Kidney (tissue), 14 donors: ENCODE measurements around the gene STIM1. TPM values are rescaled to one million over a fixed set of nuclear protein-coding genes. Genes with fewer than 3 reads are reported as not detected.

Experiments
- DNase-seq, 5 donors: peaks; one replicate each; pipeline ENCODE4 v3.0.0-alpha.2; 2013 to 2020
- FAIRE-seq: peaks from 2 replicates; lab custom pipeline; 2012; peaks lifted over from hg19 to GRCh38; lab: Jason Lieb, UNC
- H3K27ac ChIP-seq, 2 donors: one replicate each; pipeline ENCODE4 v1.7.0; 2013; ENCODE audit warnings: low read depth in 2 of 2, low read length in 2 of 2, inconsistent platforms in 1 of 2
- H3K27me3 ChIP-seq: one replicate; pipeline ENCODE4 v1.7.1; 2013; ENCODE audit warnings: low read length, inconsistent platforms; ENCODE audit not compliant: control insufficient read depth, insufficient read depth
- H3K36me3 ChIP-seq, 3 donors: one replicate each; pipeline versions ENCODE4 v1.7.0 to v1.7.1; 2013; ENCODE audit warnings: low read length in 3 of 3, control low read depth in 1 of 3, inconsistent platforms in 1 of 3; ENCODE audit not compliant: insufficient read depth in 3 of 3, control insufficient read depth in 2 of 3
- H3K4me1 ChIP-seq, 3 donors: one replicate each; pipeline versions ENCODE4 v1.7.0 to v1.7.1; 2013; ENCODE audit warnings: low read length in 3 of 3, inconsistent platforms in 1 of 3, low read depth in 1 of 3; ENCODE audit not compliant: control insufficient read depth in 2 of 3, insufficient read depth in 2 of 3
- H3K4me3 ChIP-seq, 3 donors: one replicate each; pipeline versions ENCODE4 v1.7.0 to v1.8.1; 2013; ENCODE audit warnings: low read length in 3 of 3, control low read depth in 1 of 3, inconsistent platforms in 1 of 3
- H3K9ac ChIP-seq, 3 donors: one replicate each; pipeline versions ENCODE4 v1.7.0 to v1.7.1; 2013; ENCODE audit warnings: low read length in 3 of 3, control low read depth in 1 of 3, inconsistent platforms in 1 of 3
- H3K9me3 ChIP-seq, 3 donors: one replicate each; pipeline versions ENCODE4 v1.7.0 to v1.7.1; 2013; ENCODE audit warnings: low read length in 3 of 3, control low read depth in 1 of 3, inconsistent platforms in 1 of 3; ENCODE audit not compliant: control insufficient read depth in 2 of 3, insufficient read depth in 1 of 3
- CTCF ChIP-seq: IDR thresholded peaks from 3 replicates; pipeline ENCODE4 v1.5.1; 2012; ENCODE audit warnings: mild to moderate bottlenecking, moderate library complexity, borderline replicate concordance; ENCODE audit not compliant: insufficient read depth; ENCODE audit errors: extremely low read depth
- intact Hi-C: fragments of 100-400 bp; cut with DNase I; formaldehyde crosslinking; loops from one replicate; pipeline ENCODE4 v1.11.1; 2022
- polyA plus RNA-seq: library from polyadenylated mRNA; stranded (reverse); fragments of 350-450 nt; fragmentation: Illumina TruSeq; extraction: RNeasy Lipid Tissue Mini Kit (QIAGEN cat#74804); gene quantifications from one replicate; pipeline ENCODE4 v1.2.3, GENCODE V29; 2014; ENCODE audit warnings: low read depth, low replicate concordance; ENCODE audit not compliant: insufficient read depth
- total RNA-seq: library from RNA; stranded (reverse); fragmentation: NEBNext Ultra II Directional; extraction: Animal tissue kit (Norgen Biotek cat#: 25700); gene quantifications from one replicate; pipeline ENCODE4 v1.2.1, GENCODE V29; 2021
- donor health status: control.
- donor health status: control.
- donor health status: control.
- donor health status: control.
- donor health status: control.
- donor health status: DM: yes; HTN: yes; CAD: no.
- donor health status: Normal renal cell carcinoma (clear cell type).

STIM1 gene
- total and polyA plus RNA-seq, 2 donors from 2014 or later: 15.7 to 68.0 TPM

DNA sequence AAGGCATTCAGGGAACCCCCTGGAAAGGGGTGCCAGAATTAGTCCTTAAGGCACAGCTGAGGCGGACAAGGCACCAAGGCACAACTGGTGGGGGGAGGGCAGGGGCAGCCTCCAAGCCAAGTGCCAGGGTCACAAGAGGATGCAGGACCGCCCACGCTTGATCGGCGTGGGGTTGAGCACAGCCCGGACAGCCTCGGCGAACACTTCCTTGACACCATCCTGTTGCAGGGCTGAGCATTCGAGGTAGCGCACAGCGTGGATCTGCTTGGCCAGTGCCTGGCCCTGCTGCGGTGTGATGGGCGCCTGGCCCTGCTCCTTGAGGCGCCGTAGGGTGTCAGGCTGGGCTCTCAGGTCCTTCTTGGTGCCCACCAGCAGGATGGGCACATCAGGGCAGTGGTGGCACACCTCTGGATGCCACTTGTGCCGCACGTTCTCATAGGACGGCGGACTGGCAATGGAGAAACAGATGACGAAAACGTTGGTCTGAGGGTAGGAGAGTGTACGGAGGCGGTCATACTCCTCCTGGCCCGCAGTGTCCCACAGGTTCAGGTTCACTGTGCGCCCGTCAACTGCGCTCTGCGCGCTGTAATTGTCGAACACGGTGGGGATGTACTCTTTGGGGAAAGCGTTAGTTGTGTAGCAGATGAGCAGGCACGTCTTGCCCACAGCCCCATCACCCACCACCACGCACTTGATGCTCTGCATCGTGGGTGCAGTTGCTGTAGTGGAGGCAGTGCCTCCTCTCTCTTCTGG, 27.9 kb upstream of the STIM1 start:
- H3K36me3 ChIP-seq: peaks cover 0 to 6% (median 5%) of the 10 kb centered on the region in 3 donors
- intact Hi-C loops: no loop called here
- FAIRE-seq (no peak), DNase-seq (no peak)
- no peak overlapping the region for H3K9ac ChIP-seq
- peaks cover 0 to 2% (median 0%) of the 10 kb centered on the region in 3 donors for H3K4me1 ChIP-seq
- TF ChIP-seq CTCF: no peak
- no peaks in the 10 kb centered on the region for H3K9me3 ChIP-seq
- no peak overlapping the region for H3K27ac ChIP-seq
- no peak overlapping the region for H3K4me3 ChIP-seq
- no peaks in the 10 kb centered on the region for H3K27me3 ChIP-seq

DNA sequence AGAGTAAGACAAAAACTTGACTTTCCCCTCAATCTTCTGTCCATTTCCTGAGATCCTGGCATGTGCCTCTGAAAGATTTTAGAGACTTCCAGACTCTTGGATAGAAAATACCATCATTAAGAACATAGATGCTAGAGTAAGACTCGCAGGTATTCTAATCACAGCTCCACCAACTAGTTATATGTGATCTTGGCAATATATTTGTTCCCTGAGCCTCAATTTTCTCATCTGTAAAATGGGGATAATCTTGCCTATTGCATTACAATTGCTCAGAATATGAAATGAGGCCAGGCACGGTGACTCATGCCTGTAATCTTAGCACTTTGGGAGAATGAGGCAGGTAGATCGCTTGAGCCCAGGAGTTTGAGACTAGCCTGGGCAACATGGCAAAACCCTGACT, 25.4 kb upstream of the STIM1 start:
- FAIRE-seq (no peak), DNase-seq (no peak)
- Histone ChIP-seq H3K36me3 (peaks cover 0 to 6% (median 5%) of the 10 kb centered on the region in 3 donors), H3K9ac (no peak overlapping the region), H3K9me3 (no peaks in the 10 kb centered on the region), H3K27me3 (no peaks in the 10 kb centered on the region), H3K27ac (no peak overlapping the region), H3K4me3 (no peak overlapping the region), H3K4me1 (peaks cover 0 to 9% (median 0%) of the 10 kb centered on the region in 3 donors)
- intact Hi-C loops: no loop called here
- TF ChIP-seq CTCF: no peak

- Histone ChIP-seq H3K27ac (no peak overlapping the region), H3K4me3 (no peak overlapping the region), H3K9me3 (no peaks in the 10 kb centered on the region), H3K9ac (no peak overlapping the region), H3K4me1 (peaks cover 0 to 15% (median 4%) of the 10 kb centered on the region in 3 donors), H3K36me3 (peaks cover 0 to 6% (median 5%) of the 10 kb centered on the region in 3 donors), H3K27me3 (no peaks in the 10 kb centered on the region)
- DNase-seq: no peak
- no peak for FAIRE-seq
- TF ChIP-seq CTCF: no peak
- intact Hi-C loops: no loop called here
Observed at GRCh38 chr11:3830730-3831129, 24.7 kb upstream of the STIM1 start.
